ENCODE measurements around the gene EHD4.

- no peak for TF ChIP-seq BHLHE40 (IDR thresholded peaks at IDR 0.05; ENCODE audit: low read depth, low read length)
- TF ChIP-seq ESRRA (IDR thresholded peaks at IDR 0.05; ENCODE audit: borderline replicate concordance, low read length): no peak
- no peak for TF ChIP-seq POLR2A (IDR thresholded peaks at IDR 0.05; ENCODE audit: low read length)
- no peak for TF ChIP-seq EP300 (IDR thresholded peaks at IDR 0.05)
- TF ChIP-seq JUNB (IDR thresholded peaks at IDR 0.05): no peak
- no peak for TF ChIP-seq CTCF (IDR thresholded peaks at IDR 0.05)
- TF ChIP-seq HDAC2 (IDR thresholded peaks at IDR 0.05): no peak
- TF ChIP-seq NPAS2 (CRISPR knock-in tag; IDR thresholded peaks at IDR 0.05; ENCODE audit: borderline replicate concordance): no peak
- TF ChIP-seq, protein P1, sequence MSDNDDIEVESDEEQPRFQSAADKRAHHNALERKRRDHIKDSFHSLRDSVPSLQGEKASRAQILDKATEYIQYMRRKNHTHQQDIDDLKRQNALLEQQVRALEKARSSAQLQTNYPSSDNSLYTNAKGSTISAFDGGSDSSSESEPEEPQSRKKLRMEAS (IDR thresholded peaks at IDR 0.05): no peak
- TF ChIP-seq, protein P2, sequence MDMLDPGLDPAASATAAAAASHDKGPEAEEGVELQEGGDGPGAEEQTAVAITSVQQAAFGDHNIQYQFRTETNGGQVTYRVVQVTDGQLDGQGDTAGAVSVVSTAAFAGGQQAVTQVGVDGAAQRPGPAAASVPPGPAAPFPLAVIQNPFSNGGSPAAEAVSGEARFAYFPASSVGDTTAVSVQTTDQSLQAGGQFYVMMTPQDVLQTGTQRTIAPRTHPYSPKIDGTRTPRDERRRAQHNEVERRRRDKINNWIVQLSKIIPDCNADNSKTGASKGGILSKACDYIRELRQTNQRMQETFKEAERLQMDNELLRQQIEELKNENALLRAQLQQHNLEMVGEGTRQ (IDR thresholded peaks at IDR 0.05): no peak
- TF ChIP-seq PHF8 (IDR thresholded peaks at IDR 0.05; ENCODE audit: borderline replicate concordance, low read depth): no peak
- no peak for TF ChIP-seq RFX5 (IDR thresholded peaks at IDR 0.05)
- no peak for TF ChIP-seq RAD21 (conservative IDR thresholded peaks at IDR 0.05 in 1 of 2, IDR thresholded peaks at IDR 0.05 in 1 of 2)
Observed at GRCh38 chr15:41866263-41866703, 106.1 kb downstream of the EHD4 start.

Measured in A549 (cell line).